Erythroblast (primary cell): ENCODE results near the gene ABCB9.

Experiments
- GATA1 ChIP-seq: IDR thresholded peaks from 2 replicates; pipeline ENCODE4 v1.6.1; 2011; ENCODE audit warnings: low read depth, mild to moderate bottlenecking, control low read depth, low read length, moderate library complexity
- POLR2A ChIP-seq: IDR thresholded peaks from 2 replicates; pipeline ENCODE4 v1.6.1; 2011; ENCODE audit warnings: mild to moderate bottlenecking, low read length

- TF ChIP-seq GATA1 (no peak), POLR2A (no peak)
Observed at GRCh38 chr12:123010681-123011080, 44.4 kb upstream of the ABCB9 start.
